H1 (cell line): ENCODE data around the gene SLC2A4RG. TPM values are rescaled to one million over a fixed set of nuclear protein-coding genes. Genes with fewer than 3 reads are reported as not detected.

Experiments
- CTCF ChIA-PET: fragments of 300-600 bp; sonication (Branson Sonifier 250); formaldehyde crosslinking; loops from one replicate; lab custom pipeline; 2021; ENCODE audit not compliant: partially characterized antibody; lab: Charles Lee
- POLR2A ChIA-PET: fragments of 300-600 bp; sonication (Branson Sonifier 250); formaldehyde crosslinking; loops from one replicate; lab custom pipeline; 2021; ENCODE audit warnings: inconsistent platforms; ENCODE audit not compliant: partially characterized antibody; lab: Charles Lee
- DNase-seq, 2 experiments: peaks; one replicate each; pipeline versions ENCODE4 v3.0.0 to v3.0.0-alpha.2; 2010 to 2022; ENCODE audit warnings: low spot score in 2 of 2, low read depth in 1 of 2, mixed read lengths in 1 of 2
- FAIRE-seq: peaks from 2 replicates; lab custom pipeline; 2011; peaks lifted over from hg19 to GRCh38; lab: Jason Lieb, UNC
- H2AFZ ChIP-seq: 2 replicates; pipeline ENCODE4 v1.8.1; 2012; ENCODE audit warnings: low read length, inconsistent platforms
- H2AK5ac ChIP-seq: 2 replicates; pipeline ENCODE4 v1.6.1; 2013; ENCODE audit warnings: low read depth, low read length
- H2BK120ac ChIP-seq: replicated peaks from 2 replicates; pipeline ENCODE3; 2013; ENCODE audit warnings: low read depth, low read length, inconsistent platforms
- H2BK12ac ChIP-seq: 2 replicates; pipeline ENCODE4 v1.6.1; 2013; ENCODE audit warnings: low read depth, low read length
- H2BK15ac ChIP-seq: 2 replicates; pipeline ENCODE4 v1.6.1; 2013; ENCODE audit warnings: low read length
- H2BK20ac ChIP-seq: 2 replicates; pipeline ENCODE4 v1.6.1; 2013; ENCODE audit warnings: low read length
- H2BK5ac ChIP-seq: 2 replicates; pipeline ENCODE4 v1.6.1; 2013; ENCODE audit warnings: low read depth, low read length
- H3K14ac ChIP-seq: 2 replicates; pipeline ENCODE4 v1.6.1; 2013; ENCODE audit warnings: inconsistent platforms; ENCODE audit not compliant: insufficient read length
- H3K18ac ChIP-seq: 2 replicates; pipeline ENCODE4 v1.6.1; 2013; ENCODE audit warnings: low read length; ENCODE audit errors: extremely low read depth
- H3K23ac ChIP-seq: 2 replicates; pipeline ENCODE4 v1.6.1; 2013; ENCODE audit warnings: inconsistent platforms; ENCODE audit not compliant: insufficient read length
- H3K23me2 ChIP-seq: 2 replicates; pipeline ENCODE4 v1.6.1; 2013; ENCODE audit warnings: low read depth, low read length
- H3K27ac ChIP-seq: 2 replicates; pipeline ENCODE4 v1.6.1; 2011; ENCODE audit warnings: low read depth, low read length, inconsistent platforms
- H3K27me3 ChIP-seq, 4 experiments: replicated peaks in 1 of 4; 1 replicate in 1 of 4; 2 replicates in 3 of 4; pipeline versions ENCODE4 v1.6.1 to v1.8.1; 2011 to 2013; ENCODE audit warnings: low read length in 3 of 4, mild to moderate bottlenecking in 3 of 4, inconsistent platforms in 2 of 4, mixed read lengths in 2 of 4, moderate library complexity in 1 of 4; ENCODE audit not compliant: control insufficient read depth in 3 of 4, insufficient read depth in 3 of 4; ENCODE audit errors: extremely low read depth in 1 of 4
- H3K36me3 ChIP-seq, 4 experiments: 2 replicates each; pipeline versions ENCODE4 v1.6.1 to v1.8.1; 2011 to 2013; ENCODE audit warnings: mild to moderate bottlenecking in 4 of 4, low read length in 3 of 4, moderate library complexity in 2 of 4, control low read depth in 1 of 4, inconsistent platforms in 1 of 4; ENCODE audit not compliant: insufficient read depth in 4 of 4, control insufficient read depth in 2 of 4
- H3K4ac ChIP-seq: replicated peaks from 2 replicates; pipeline ENCODE3; 2013; ENCODE audit warnings: low read length, low read depth, mixed read lengths, inconsistent platforms; ENCODE audit not compliant: insufficient read length
- H3K4me1 ChIP-seq, 4 experiments: replicated peaks in 1 of 4; 1 replicate in 1 of 4; 2 replicates in 3 of 4; pipeline versions ENCODE4 v1.6.1 to v1.8.1; 2011 to 2013; ENCODE audit warnings: low read length in 3 of 4, inconsistent platforms in 2 of 4, mixed read lengths in 1 of 4; ENCODE audit not compliant: insufficient read depth in 4 of 4, control insufficient read depth in 3 of 4
- H3K4me2 ChIP-seq, 2 experiments: 2 replicates each; pipeline versions ENCODE4 v1.6.1 to v1.8.1; 2011 to 2013; ENCODE audit warnings: low read depth in 2 of 2, low read length in 2 of 2, control low read depth in 1 of 2, inconsistent platforms in 1 of 2, mild to moderate bottlenecking in 1 of 2; ENCODE audit not compliant: insufficient read depth in 1 of 2
- H3K4me3 ChIP-seq, 4 experiments: fragments of 200-600, 300-600 bp in 1 of 4; sonication (generic), shearing (Covaris generic), sonication (Bioruptor Twin) in 1 of 4; 2 replicates each; pipeline versions ENCODE4 v1.5.1 to v1.8.1; 2011 to 2016; ENCODE audit warnings: low read length in 4 of 4, low read depth in 3 of 4, control low read depth in 2 of 4, inconsistent platforms in 2 of 4, mild to moderate bottlenecking in 2 of 4, mixed read lengths in 1 of 4, moderate library complexity in 1 of 4; ENCODE audit not compliant: insufficient read depth in 2 of 4; ENCODE audit errors: extremely low read depth in 1 of 4
- H3K56ac ChIP-seq: replicated peaks from 2 replicates; pipeline ENCODE3; 2013; ENCODE audit warnings: low read depth, mild to moderate bottlenecking, mixed read lengths, low read length, inconsistent platforms; ENCODE audit not compliant: insufficient read length
- H3K79me1 ChIP-seq: 2 replicates; pipeline ENCODE4 v1.6.1; 2013; ENCODE audit warnings: low read depth, low read length, control low read depth
- H3K79me2 ChIP-seq, 2 experiments: 2 replicates each; pipeline versions ENCODE4 v1.6.1 to v1.8.1; 2012 to 2013; ENCODE audit warnings: low read length in 2 of 2, mild to moderate bottlenecking in 2 of 2, inconsistent platforms in 1 of 2; ENCODE audit not compliant: insufficient read depth in 2 of 2, control insufficient read depth in 1 of 2
- H3K9ac ChIP-seq, 4 experiments: replicated peaks in 1 of 4; 1 replicate in 1 of 4; 2 replicates in 3 of 4; pipeline versions ENCODE4 v1.6.1 to v1.8.1; 2011 to 2013; ENCODE audit warnings: low read depth in 3 of 4, low read length in 3 of 4, control low read depth in 2 of 4, mild to moderate bottlenecking in 2 of 4, moderate library complexity in 2 of 4, inconsistent platforms in 1 of 4; ENCODE audit errors: extremely low read depth in 1 of 4
- H3K9me3 ChIP-seq, 2 experiments: 2 replicates each; pipeline versions ENCODE4 v1.6.1 to v1.8.1; 2012 to 2013; ENCODE audit warnings: mild to moderate bottlenecking in 2 of 2, moderate library complexity in 2 of 2, control low read depth in 1 of 2, inconsistent platforms in 1 of 2, low read depth in 1 of 2, low read length in 1 of 2, mixed read lengths in 1 of 2; ENCODE audit not compliant: insufficient read depth in 2 of 2
- H4K20me1 ChIP-seq, 2 experiments: replicated peaks in 1 of 2; 2 replicates each; pipeline versions ENCODE3 to v1.8.1; 2011 to 2013; ENCODE audit warnings: inconsistent platforms in 2 of 2, low read length in 2 of 2, mild to moderate bottlenecking in 1 of 2; ENCODE audit not compliant: insufficient read depth in 2 of 2, control insufficient read depth in 1 of 2
- H4K5ac ChIP-seq: 2 replicates; pipeline ENCODE4 v1.6.1; 2013; ENCODE audit warnings: low read length, low read depth, mixed read lengths, inconsistent platforms; ENCODE audit not compliant: insufficient read length
- H4K8ac ChIP-seq: 2 replicates; pipeline ENCODE4 v1.8.0; 2013; ENCODE audit warnings: mild to moderate bottlenecking, moderate library complexity, low read length, inconsistent platforms; ENCODE audit not compliant: insufficient read depth; ENCODE audit errors: extremely low read depth
- H4K91ac ChIP-seq: replicated peaks from 2 replicates; pipeline ENCODE3; 2013; ENCODE audit warnings: low read length, mixed read lengths, inconsistent platforms; ENCODE audit not compliant: insufficient read length
- ASH2L ChIP-seq: fragments of 200-600, 300-600 bp; sonication (generic); IDR thresholded peaks from one replicate; pipeline ENCODE4 v1.7.1; 2017; ENCODE audit warnings: low read length
- CBX8 ChIP-seq: fragments of 300-800, 300-1000 bp; sonication (generic); IDR thresholded peaks from 2 replicates; pipeline ENCODE4 v1.7.1; 2016; ENCODE audit warnings: low read depth, low read length, borderline replicate concordance
- CREB1 ChIP-seq: IDR thresholded peaks from 2 replicates; pipeline ENCODE4 v1.6.1; 2012; ENCODE audit warnings: inconsistent platforms
- EP300 ChIP-seq, 2 experiments: IDR thresholded peaks; 1 replicate in 1 of 2; 2 replicates in 1 of 2; pipeline ENCODE4 v1.6.1; 2011 to 2012; ENCODE audit warnings: low read depth in 2 of 2, low read length in 2 of 2, mild to moderate bottlenecking in 2 of 2, borderline replicate concordance in 1 of 2, inconsistent platforms in 1 of 2, moderate library complexity in 1 of 2
- KDM4A ChIP-seq: IDR thresholded peaks from one replicate; pipeline ENCODE4 v1.7.1; 2012; ENCODE audit warnings: low read depth, mild to moderate bottlenecking, moderate library complexity, low read length, inconsistent platforms; ENCODE audit not compliant: severe bottlenecking
- PHF8 ChIP-seq: fragments of 200-600 bp; sonication (generic); conservative IDR thresholded peaks from 2 replicates; pipeline ENCODE4 v1.7.1; 2012; ENCODE audit warnings: low read depth, mild to moderate bottlenecking, inconsistent platforms, low read length, moderate library complexity
- POLR2A ChIP-seq, 2 experiments: IDR thresholded peaks; 1 replicate in 1 of 2; 2 replicates in 1 of 2; pipeline ENCODE4 v1.6.1; 2011; ENCODE audit warnings: low read depth in 2 of 2, low read length in 2 of 2, mild to moderate bottlenecking in 2 of 2; ENCODE audit errors: control extremely low read depth in 1 of 2
- POLR2AphosphoS5 ChIP-seq: IDR thresholded peaks from 2 replicates; pipeline ENCODE4 v1.6.1; 2011; ENCODE audit warnings: low read depth, low read length
- POU5F1 ChIP-seq: IDR thresholded peaks from 2 replicates; pipeline ENCODE4 v1.6.1; 2011; ENCODE audit warnings: low read depth, mild to moderate bottlenecking, low read length, moderate library complexity
- SAP30 ChIP-seq: fragments of 300-600 bp; sonication (generic); IDR thresholded peaks from 2 replicates; pipeline ENCODE4 v1.7.1; 2012; ENCODE audit warnings: low read length, moderate library complexity, mild to moderate bottlenecking, inconsistent platforms; ENCODE audit not compliant: insufficient read depth, insufficient replicate concordance
- SP2 ChIP-seq: IDR thresholded peaks from 2 replicates; pipeline ENCODE4 v1.6.1; 2012; ENCODE audit warnings: mild to moderate bottlenecking, low read length, inconsistent platforms
- TAF1 ChIP-seq: IDR thresholded peaks from 2 replicates; pipeline ENCODE4 v1.6.1; 2011; ENCODE audit warnings: mild to moderate bottlenecking, low read depth, low read length
- WGBS, 2 experiments: shearing (Covaris generic) in 1 of 2; methylation state at CpG; one replicate each; pipeline versions ENCODE4 v1.1.6 to v1.1.7; 2013 to 2015; ENCODE audit warnings: low lambda C conversion rate in 2 of 2, mixed read lengths in 2 of 2, inconsistent platforms in 1 of 2, low coverage in 1 of 2, missing lambda C conversion rate in 1 of 2; ENCODE audit not compliant: insufficient replicate concordance in 2 of 2, insufficient coverage in 1 of 2, insufficient read length in 1 of 2; ENCODE audit errors: extremely low coverage in 1 of 2, missing lambda C conversion rate in 1 of 2; 5-methylcytosine and 5-hydroxymethylcytosine counted together
- polyA plus RNA-seq, 7 experiments: library from polyadenylated mRNA; depleted of rRNA in 3 of 7; stranded (reverse) in 5 of 7; unstranded in 2 of 7; fragments of >200 nt in 5 of 7; fragments of 200-250 nt in 2 of 7; gene quantifications; 1 replicate in 5 of 7; 2 replicates in 1 of 7; 4 replicates in 1 of 7; pipeline versions ENCODE4 v1.2.1 to v1.2.3, GENCODE V29; 2011 to 2013; ENCODE audit warnings: missing spikeins in 2 of 7, mixed read lengths in 2 of 7
- total RNA-seq: library from RNA; stranded (reverse); fragmentation: NEBNext Ultra II Directional; extraction: Animal tissue kit (Norgen Biotek cat#: 25700); gene quantifications from 2 replicates; pipeline ENCODE4 v1.2.1, GENCODE V29; 2021
- TF ChIP-seq, protein P1 (sequence below): IDR thresholded peaks from 2 replicates; pipeline ENCODE4 v1.6.1; 2012; ENCODE audit warnings: inconsistent platforms

SLC2A4RG gene
- total and polyA plus RNA-seq, 2 of the 8 experiments (the other 6 are each of a cell fraction or from before 2014, with no cell fraction given): 15.9 to 29.1 TPM

DNA sequence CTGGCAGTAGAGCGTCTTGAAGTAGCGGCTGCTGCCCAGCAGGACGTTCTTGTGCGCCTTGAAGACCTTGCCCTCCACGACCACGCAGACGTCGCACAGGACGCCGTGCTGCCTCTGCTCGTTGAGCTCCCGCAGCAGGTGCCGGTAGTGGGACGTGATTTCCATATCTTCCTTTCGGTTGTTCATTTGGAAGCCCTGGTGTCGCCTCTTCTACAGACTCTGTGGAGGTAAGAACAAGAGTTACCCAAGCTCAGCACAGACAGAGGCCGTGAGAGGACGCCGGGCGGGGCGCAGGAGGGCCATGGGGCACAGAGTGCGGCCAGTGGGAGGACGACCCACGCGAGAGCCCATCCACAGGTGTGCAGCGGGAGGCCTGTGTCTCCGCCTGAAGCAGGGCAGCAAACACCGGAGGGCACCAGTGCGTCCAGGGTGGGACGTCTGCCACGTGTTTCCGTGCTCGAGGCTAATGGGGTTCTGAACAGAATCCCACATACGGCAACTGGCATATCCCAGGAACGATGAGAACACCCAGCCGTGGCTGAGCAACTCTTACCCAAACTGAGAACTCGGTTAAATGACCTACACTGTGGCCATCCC lies 51.1 kb downstream of the SLC2A4RG start:
- DNase-seq (no peak), FAIRE-seq (no peak)
- POLR2A ChIA-PET: interaction anchor here (0.9 to 2.1 kb wide), 3 partner anchors 16 to 74 kb away, joined by 3 to 6 read pairs (median 3); partner anchors contain the start of gene TPD52L2
- H3K27me3 ChIP-seq: no peaks in the 10 kb centered on the region
- peaks cover 2 to 13% (median 7%) of the 10 kb centered on the region in 4 experiments; a peak in 4 of 8 replicates for H3K36me3 ChIP-seq
- H2BK120ac ChIP-seq: no peak overlapping the region
- peaks cover 2 to 14% of the 10 kb centered on the region in 2 experiments for H4K20me1 ChIP-seq
- no peak overlapping the region for H3K14ac ChIP-seq
- no peak overlapping the region for H3K56ac ChIP-seq
- H4K8ac ChIP-seq: peak overlapping the region; percentile 11; the same call in 1 of the 2 replicates
- no peak overlapping the region for H2BK20ac ChIP-seq
- no peak overlapping the region for H3K23ac ChIP-seq
- H3K4me3 ChIP-seq: no peak overlapping the region
- 94% methylated on average over 37 of the region's 37 CpGs; no CpG with 5 or more reads in 1 of the 2 experiments for WGBS, 2 experiments
- H3K18ac ChIP-seq: no peak overlapping the region
- H2BK5ac ChIP-seq: no peak overlapping the region
- H3K79me1 ChIP-seq: peaks cover 8% of the 10 kb centered on the region
- no peak overlapping the region for H4K5ac ChIP-seq
- H2AK5ac ChIP-seq: no peak overlapping the region
- H3K4ac ChIP-seq: no peak overlapping the region
- H2BK15ac ChIP-seq: no peak overlapping the region
- H3K9me3 ChIP-seq: no peaks in the 10 kb centered on the region
- peaks cover 0 to 14% of the 10 kb centered on the region in 2 experiments; a peak in 1 of 4 replicates for H3K79me2 ChIP-seq
- no peak overlapping the region for H3K4me2 ChIP-seq
- CTCF ChIA-PET: interaction anchor here (0.8 to 15.2 kb wide), 9 partner anchors 15 to 94 kb away, joined by 3 to 191 read pairs (median 4); partner anchors contain the start of gene TPD52L2
- H3K27ac ChIP-seq: no peak overlapping the region
- no peak overlapping the region for H2AFZ ChIP-seq
- H2BK12ac ChIP-seq: 0 out of 2 replicates have a peak overlapping the region, but pooled peaks have one; percentile 27
- H4K91ac ChIP-seq: no peak overlapping the region
- no peaks in the 10 kb centered on the region; a peak in 1 of 7 replicates for H3K4me1 ChIP-seq
- no peak overlapping the region for H3K9ac ChIP-seq
- H3K23me2 ChIP-seq: no peaks in the 10 kb centered on the region
- TF ChIP-seq EP300 (IDR thresholded peaks at IDR 0.05; ENCODE audit: borderline replicate concordance in 1 of 2, low read depth in 2 of 2, low read length in 2 of 2) (no peak), PHF8 (no peak), ASH2L (no peak), POLR2AphosphoS5 (no peak), SAP30 (no peak), POU5F1 (no peak), CBX8 (no peak), CREB1 (no peak), SP2 (no peak), POLR2A (IDR thresholded peaks at IDR 0.05; ENCODE audit: control extremely low read depth in 1 of 2, low read depth in 2 of 2, low read length in 2 of 2) (no peak), TAF1 (no peak), KDM4A (no peak)
- TF ChIP-seq, protein P1, sequence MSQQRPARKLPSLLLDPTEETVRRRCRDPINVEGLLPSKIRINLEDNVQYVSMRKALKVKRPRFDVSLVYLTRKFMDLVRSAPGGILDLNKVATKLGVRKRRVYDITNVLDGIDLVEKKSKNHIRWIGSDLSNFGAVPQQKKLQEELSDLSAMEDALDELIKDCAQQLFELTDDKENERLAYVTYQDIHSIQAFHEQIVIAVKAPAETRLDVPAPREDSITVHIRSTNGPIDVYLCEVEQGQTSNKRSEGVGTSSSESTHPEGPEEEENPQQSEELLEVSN: no peak
